Fibroblast of lung (primary cell): Measurements from ENCODE around the gene IRF7. TPM values are rescaled to one million over a fixed set of nuclear protein-coding genes. Genes with fewer than 3 reads are reported as not detected.
A peak's percentile ranks its signal among the peaks of the same experiment; 100 is the strongest.

Experiments
- DNase-seq, 2 donors: peaks; one replicate each; pipeline versions ENCODE4 v3.0.0 to v3.0.0-alpha.2; 2010; ENCODE audit warnings: low read depth in 2 of 2
- H2AFZ ChIP-seq: 2 replicates; pipeline ENCODE4 v1.5.1; 2012; ENCODE audit warnings: low read length, control low read depth, inconsistent platforms
- H3K27ac ChIP-seq: 2 replicates; pipeline ENCODE4 v1.5.1; 2011; ENCODE audit warnings: low read length, control low read depth; ENCODE audit not compliant: insufficient read depth
- H3K27me3 ChIP-seq: 2 replicates; pipeline ENCODE4 v1.5.1; 2011; ENCODE audit warnings: mild to moderate bottlenecking, low read length; ENCODE audit not compliant: control insufficient read depth, insufficient read depth
- H3K36me3 ChIP-seq: 2 replicates; pipeline ENCODE4 v1.5.1; 2011; ENCODE audit warnings: low read length; ENCODE audit not compliant: control insufficient read depth, insufficient read depth
- H3K4me1 ChIP-seq: 2 replicates; pipeline ENCODE4 v1.5.1; 2011; ENCODE audit warnings: low read length; ENCODE audit not compliant: control insufficient read depth, insufficient read depth; ENCODE audit errors: extremely low read depth
- H3K4me2 ChIP-seq: 2 replicates; pipeline ENCODE4 v1.5.1; 2011; ENCODE audit warnings: low read length, control low read depth; ENCODE audit not compliant: insufficient read depth; ENCODE audit errors: extremely low read depth
- H3K4me3 ChIP-seq, 4 experiments: fragments of 200-600 bp in 1 of 4; sonication (generic) in 1 of 4; replicated peaks in 1 of 4; 2 replicates each; pipeline ENCODE4 v1.5.1; 2011 to 2016; ENCODE audit warnings: low read length in 4 of 4, low read depth in 3 of 4, mild to moderate bottlenecking in 3 of 4, control low read depth in 2 of 4, inconsistent platforms in 1 of 4, mixed read lengths in 1 of 4; ENCODE audit not compliant: insufficient read depth in 1 of 4; ENCODE audit errors: control extremely low read depth in 1 of 4
- H3K79me2 ChIP-seq: 2 replicates; pipeline ENCODE4 v1.5.1; 2012; ENCODE audit warnings: mild to moderate bottlenecking, low read length, inconsistent platforms; ENCODE audit not compliant: control insufficient read depth, insufficient read depth
- H3K9ac ChIP-seq: 2 replicates; pipeline ENCODE4 v1.5.1; 2011; ENCODE audit warnings: mild to moderate bottlenecking, low read length, control low read depth; ENCODE audit not compliant: insufficient read depth
- H3K9me3 ChIP-seq: 2 replicates; pipeline ENCODE4 v1.5.1; 2012; ENCODE audit warnings: low read depth, low read length; ENCODE audit not compliant: control insufficient read depth, insufficient read depth
- H4K20me1 ChIP-seq: 2 replicates; pipeline ENCODE4 v1.5.1; 2011; ENCODE audit warnings: low read length; ENCODE audit not compliant: control insufficient read depth, insufficient read depth; ENCODE audit errors: extremely low read depth
- CTCF ChIP-seq, 2 donors: IDR thresholded peaks in 1 of 2; conservative IDR thresholded peaks in 1 of 2; 1 replicate in 1 of 2; 2 replicates in 1 of 2; pipeline ENCODE4 v1.5.1; 2011 to 2012; ENCODE audit warnings: low read length in 2 of 2, control low read depth in 1 of 2, inconsistent platforms in 1 of 2, low read depth in 1 of 2, mild to moderate bottlenecking in 1 of 2
- EZH2 ChIP-seq: IDR thresholded peaks from 2 replicates; pipeline ENCODE4 v1.5.1; 2012; ENCODE audit warnings: low read length, control low read depth, mild to moderate bottlenecking; ENCODE audit errors: missing control alignments
- polyA plus RNA-seq, 2 donors: library from polyadenylated mRNA; depleted of rRNA in 1 of 2; stranded (reverse) in 1 of 2; unstranded in 1 of 2; fragments of >200 nt; gene quantifications; 2 replicates each; pipeline ENCODE4 v1.2.1, GENCODE V29; 2011 to 2012; ENCODE audit warnings: missing spikeins in 1 of 2
- total RNA-seq: library from RNA; depleted of rRNA; stranded (reverse); fragments of >200 nt; gene quantifications from 2 replicates; pipeline ENCODE4 v1.2.1, GENCODE V29; 2014

Gene IRF7
- total and polyA plus RNA-seq, 2 donors (not counting 1 experiment from before 2014, with no cell fraction given): 1.6 to 9.1 TPM

DNA sequence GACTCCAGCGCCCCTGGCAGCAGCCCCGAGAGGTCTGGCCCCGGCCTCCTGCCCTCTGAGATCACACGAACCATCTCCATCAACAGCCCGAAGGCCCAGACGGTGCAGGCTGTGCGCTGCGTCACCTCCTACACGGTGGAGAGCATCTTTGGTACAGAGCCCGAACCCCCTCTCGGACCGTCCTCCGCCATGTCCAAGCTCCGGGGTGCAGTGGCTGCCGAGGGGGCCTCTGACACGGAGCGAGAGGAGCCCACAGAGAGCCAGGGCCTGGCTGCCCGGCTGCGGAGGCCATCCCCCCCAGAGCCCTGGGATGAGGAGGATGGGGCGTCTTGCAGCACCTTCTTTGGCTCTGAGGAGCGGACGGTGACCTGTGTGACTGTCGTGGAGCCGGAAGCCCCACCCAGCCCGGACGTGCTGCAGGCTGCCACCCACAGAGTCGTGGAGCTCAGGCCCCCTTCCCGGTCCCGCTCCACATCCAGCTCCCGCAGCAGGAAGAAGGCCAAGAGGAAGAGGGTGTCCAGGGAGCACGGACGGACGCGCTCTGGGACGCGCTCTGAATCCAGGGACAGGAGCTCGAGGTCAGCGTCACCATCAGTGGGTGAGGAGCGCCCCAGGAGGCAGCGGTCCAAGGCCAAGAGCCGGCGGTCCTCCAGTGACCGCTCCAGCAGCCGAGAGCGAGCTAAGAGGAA, 7.6 kb downstream of the IRF7 start:
- Histone ChIP-seq H3K27ac (no peak overlapping the region), H4K20me1 (no peaks in the 10 kb centered on the region), H3K27me3 (no peaks in the 10 kb centered on the region), H3K4me1 (no peaks in the 10 kb centered on the region), H3K9ac (no peak overlapping the region), H2AFZ (no peak overlapping the region), H3K9me3 (no peaks in the 10 kb centered on the region), H3K4me3 (no peak overlapping the region), H3K79me2 (no peaks in the 10 kb centered on the region), H3K36me3 (peaks cover 62% of the 10 kb centered on the region), H3K4me2 (no peak overlapping the region)
- no peak for TF ChIP-seq EZH2
- no peak for DNase-seq

DNA sequence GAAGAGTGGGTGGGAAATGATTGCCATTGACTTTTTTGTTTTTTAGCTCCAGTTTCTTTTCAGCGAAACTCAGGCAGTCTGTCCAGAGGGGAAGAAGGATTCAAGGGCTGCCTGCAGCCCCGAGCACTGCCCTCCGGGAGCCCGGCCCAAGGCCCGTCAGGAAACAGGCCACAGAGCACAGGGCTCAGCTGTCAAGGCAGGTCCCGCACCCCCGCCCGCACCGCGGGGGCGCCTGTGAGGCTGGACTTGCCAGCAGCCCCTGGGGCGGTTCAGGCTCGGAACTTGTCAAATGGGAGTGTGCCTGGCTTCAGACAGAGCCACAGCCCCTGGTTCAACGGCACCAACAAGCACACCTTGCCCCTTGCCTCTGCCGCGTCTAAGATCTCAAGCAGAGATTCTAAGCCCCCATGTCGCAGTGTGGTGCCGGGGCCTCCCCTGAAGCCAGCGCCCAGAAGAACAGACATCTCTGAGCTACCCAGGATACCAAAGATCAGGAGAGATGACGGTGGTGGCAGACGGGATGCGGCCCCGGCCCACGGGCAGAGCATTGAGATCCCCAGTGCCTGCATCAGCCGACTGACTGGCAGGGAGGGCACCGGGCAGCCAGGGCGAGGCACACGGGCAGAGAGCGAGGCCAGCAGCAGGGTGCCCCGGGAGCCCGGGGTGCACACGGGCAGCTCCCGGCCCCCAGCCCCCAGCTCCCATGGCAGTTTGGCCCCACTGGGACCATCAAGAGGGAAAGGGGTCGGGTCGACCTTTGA, 8.6 kb downstream of the IRF7 start:
- Histone ChIP-seq H2AFZ (no peak overlapping the region), H3K27ac (no peak overlapping the region), H3K27me3 (no peaks in the 10 kb centered on the region), H3K4me1 (no peaks in the 10 kb centered on the region), H3K9me3 (no peaks in the 10 kb centered on the region), H3K36me3 (peaks cover 56% of the 10 kb centered on the region), H3K4me2 (no peak overlapping the region), H3K79me2 (no peaks in the 10 kb centered on the region), H3K9ac (no peak overlapping the region), H4K20me1 (no peaks in the 10 kb centered on the region), H3K4me3 (no peak overlapping the region)
- DNase-seq: no peak
- no peak for TF ChIP-seq EZH2
- no peak for TF ChIP-seq CTCF (conservative IDR thresholded peaks at IDR 0.05 in 1 of 2, IDR thresholded peaks at IDR 0.05 in 1 of 2; ENCODE audit: low read depth in 1 of 2, low read length in 2 of 2)

DNA sequence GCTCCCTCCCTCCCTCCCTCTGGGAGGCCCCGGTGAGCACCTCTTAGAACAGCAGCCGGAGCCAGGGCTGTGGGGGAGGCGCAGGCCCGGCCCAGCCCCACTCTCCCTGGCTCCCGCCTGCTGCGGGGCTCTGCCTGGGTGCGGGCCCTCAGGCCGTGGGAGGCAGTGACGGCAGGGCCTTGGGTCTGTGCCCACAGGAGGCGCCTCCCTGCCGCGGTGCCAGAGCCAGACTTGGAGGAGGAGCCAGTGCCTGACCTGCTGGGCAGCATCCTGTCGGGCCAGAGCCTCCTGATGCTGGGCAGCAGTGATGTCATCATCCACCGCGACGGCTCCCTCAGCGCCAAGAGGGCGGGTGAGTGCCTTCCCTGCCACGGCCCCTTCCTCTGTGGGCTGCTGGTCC, 9.5 kb downstream of the IRF7 start:
- TF ChIP-seq CTCF (conservative IDR thresholded peaks at IDR 0.05 in 1 of 2, IDR thresholded peaks at IDR 0.05 in 1 of 2; ENCODE audit: low read depth in 1 of 2, low read length in 2 of 2) (no peak), EZH2 (no peak)
- no peaks in the 10 kb centered on the region for H3K79me2 ChIP-seq
- peak; percentile 54 to 72 for DNase-seq

More for the DNA sequence above, 9.5 kb downstream of the IRF7 start:
- Histone ChIP-seq H3K4me1 (no peaks in the 10 kb centered on the region), H3K9me3 (no peaks in the 10 kb centered on the region), H3K9ac (no peak overlapping the region), H2AFZ (no peak overlapping the region), H4K20me1 (no peaks in the 10 kb centered on the region), H3K27me3 (no peaks in the 10 kb centered on the region), H3K27ac (no peak overlapping the region), H3K36me3 (peaks cover 61% of the 10 kb centered on the region), H3K4me2 (no peak overlapping the region), H3K4me3 (no peak overlapping the region)
